ENCODE data around the gene TMEM135.

The TMEM135 gene

GRCh38 chr11:87235366-87235765 lies 197.6 kb downstream of the TMEM135 start:
- no peak overlapping the region for H3K9ac ChIP-seq
- no peaks in the 10 kb centered on the region for H3K36me3 ChIP-seq (ENCODE audit: insufficient read depth)
- no peak overlapping the region for H2AFZ ChIP-seq (ENCODE audit: low read depth)
- H3K27me3 ChIP-seq (ENCODE audit: insufficient read depth, low read depth), result no peaks in the 10 kb centered on the region
- no peaks in the 10 kb centered on the region for H3K79me2 ChIP-seq (ENCODE audit: insufficient read depth, low read depth)
- no peaks in the 10 kb centered on the region for H3K4me1 ChIP-seq (ENCODE audit: low read depth, poor library complexity, severe bottlenecking)
- no peak overlapping the region for H3K4me2 ChIP-seq
- H3K4me3 ChIP-seq (IDR thresholded peaks at IDR 0.05; ENCODE audit: insufficient read depth, low read depth, low read length), result no peak overlapping the region
- H3K27ac ChIP-seq, result no peak overlapping the region
- no peaks in the 10 kb centered on the region for H4K20me1 ChIP-seq (ENCODE audit: insufficient read depth)
- TF ChIP-seq, protein P1, sequence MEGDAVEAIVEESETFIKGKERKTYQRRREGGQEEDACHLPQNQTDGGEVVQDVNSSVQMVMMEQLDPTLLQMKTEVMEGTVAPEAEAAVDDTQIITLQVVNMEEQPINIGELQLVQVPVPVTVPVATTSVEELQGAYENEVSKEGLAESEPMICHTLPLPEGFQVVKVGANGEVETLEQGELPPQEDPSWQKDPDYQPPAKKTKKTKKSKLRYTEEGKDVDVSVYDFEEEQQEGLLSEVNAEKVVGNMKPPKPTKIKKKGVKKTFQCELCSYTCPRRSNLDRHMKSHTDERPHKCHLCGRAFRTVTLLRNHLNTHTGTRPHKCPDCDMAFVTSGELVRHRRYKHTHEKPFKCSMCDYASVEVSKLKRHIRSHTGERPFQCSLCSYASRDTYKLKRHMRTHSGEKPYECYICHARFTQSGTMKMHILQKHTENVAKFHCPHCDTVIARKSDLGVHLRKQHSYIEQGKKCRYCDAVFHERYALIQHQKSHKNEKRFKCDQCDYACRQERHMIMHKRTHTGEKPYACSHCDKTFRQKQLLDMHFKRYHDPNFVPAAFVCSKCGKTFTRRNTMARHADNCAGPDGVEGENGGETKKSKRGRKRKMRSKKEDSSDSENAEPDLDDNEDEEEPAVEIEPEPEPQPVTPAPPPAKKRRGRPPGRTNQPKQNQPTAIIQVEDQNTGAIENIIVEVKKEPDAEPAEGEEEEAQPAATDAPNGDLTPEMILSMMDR (conservative IDR thresholded peaks at IDR 0.05; ENCODE audit: low read depth, low read length), result no peak

DNA sequence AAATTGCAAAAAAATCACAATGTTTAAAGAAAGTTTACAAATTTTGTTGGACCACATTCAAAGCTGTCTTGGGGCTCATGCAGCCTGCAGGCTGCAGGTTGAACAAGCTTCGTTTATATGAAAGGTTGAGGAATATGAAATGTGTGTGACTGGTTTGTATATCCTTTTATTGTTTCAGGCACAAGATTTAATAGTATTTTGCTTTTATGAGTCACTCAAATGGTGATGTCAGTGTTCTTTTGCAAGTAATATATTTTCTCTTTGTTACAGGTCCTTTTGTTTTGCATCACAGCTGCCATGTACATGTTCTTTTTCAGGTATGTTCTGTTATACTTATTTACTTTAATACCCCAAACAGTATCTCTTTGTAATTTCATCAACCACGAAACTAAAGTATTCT lies 198.6 kb downstream of the TMEM135 start:
- Histone ChIP-seq H3K4me1 (ENCODE audit: low read depth, poor library complexity, severe bottlenecking) (no peaks in the 10 kb centered on the region), H3K9ac (no peak overlapping the region), H3K4me3 (IDR thresholded peaks at IDR 0.05; ENCODE audit: insufficient read depth, low read depth, low read length) (no peak overlapping the region), H3K4me2 (no peak overlapping the region), H2AFZ (ENCODE audit: low read depth) (no peak overlapping the region), H3K36me3 (ENCODE audit: insufficient read depth) (no peaks in the 10 kb centered on the region), H4K20me1 (ENCODE audit: insufficient read depth) (no peaks in the 10 kb centered on the region), H3K27ac (no peak overlapping the region), H3K27me3 (ENCODE audit: insufficient read depth, low read depth) (no peaks in the 10 kb centered on the region), H3K79me2 (ENCODE audit: insufficient read depth, low read depth) (no peaks in the 10 kb centered on the region)
- TF ChIP-seq, protein P1 (conservative IDR thresholded peaks at IDR 0.05; ENCODE audit: low read depth, low read length), result no peak

- Histone ChIP-seq H3K36me3 (ENCODE audit: insufficient read depth) (no peaks in the 10 kb centered on the region), H3K4me2 (no peak overlapping the region), H3K9ac (no peak overlapping the region), H3K4me3 (IDR thresholded peaks at IDR 0.05; ENCODE audit: insufficient read depth, low read depth, low read length) (no peak overlapping the region), H4K20me1 (ENCODE audit: insufficient read depth) (no peaks in the 10 kb centered on the region), H3K79me2 (ENCODE audit: insufficient read depth, low read depth) (no peaks in the 10 kb centered on the region), H3K4me1 (ENCODE audit: low read depth, poor library complexity, severe bottlenecking) (no peaks in the 10 kb centered on the region), H3K27ac (no peak overlapping the region), H3K27me3 (ENCODE audit: insufficient read depth, low read depth) (no peaks in the 10 kb centered on the region), H2AFZ (ENCODE audit: low read depth) (no peak overlapping the region)
- TF ChIP-seq, protein P1 (conservative IDR thresholded peaks at IDR 0.05; ENCODE audit: low read depth, low read length), result no peak
Observed at GRCh38 chr11:87239001-87239400, 201.3 kb downstream of the TMEM135 start.

DNA sequence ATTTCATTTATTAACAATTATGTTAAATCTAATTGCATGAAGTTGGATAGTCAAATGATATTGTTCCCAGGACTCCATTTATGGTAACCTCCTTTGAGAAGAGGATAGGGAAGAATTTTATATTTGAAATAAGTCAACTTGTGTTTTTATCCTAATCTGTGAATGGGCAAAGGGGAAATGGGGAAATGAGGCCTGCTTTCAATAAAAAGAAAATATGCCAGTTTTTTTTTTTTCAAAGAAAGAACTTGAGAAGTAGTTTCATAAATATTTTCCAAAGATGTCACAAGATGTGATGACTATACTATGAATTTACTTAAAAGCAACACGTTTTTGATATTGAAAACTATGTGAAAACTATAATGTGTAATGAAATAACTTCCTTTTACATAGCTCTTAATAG lies 201.8 kb downstream of the TMEM135 start:
- TF ChIP-seq, protein P1 (conservative IDR thresholded peaks at IDR 0.05; ENCODE audit: low read depth, low read length), result no peak
- H3K79me2 ChIP-seq (ENCODE audit: insufficient read depth, low read depth), result no peaks in the 10 kb centered on the region
- no peaks in the 10 kb centered on the region for H3K27me3 ChIP-seq (ENCODE audit: insufficient read depth, low read depth)
- no peak overlapping the region for H3K9ac ChIP-seq
- H3K4me2 ChIP-seq, result no peak overlapping the region
- H3K4me1 ChIP-seq (ENCODE audit: low read depth, poor library complexity, severe bottlenecking), result no peaks in the 10 kb centered on the region
- H4K20me1 ChIP-seq (ENCODE audit: insufficient read depth), result no peaks in the 10 kb centered on the region
- H3K36me3 ChIP-seq (ENCODE audit: insufficient read depth), result no peaks in the 10 kb centered on the region
- H2AFZ ChIP-seq (ENCODE audit: low read depth), result no peak overlapping the region
- H3K27ac ChIP-seq, result no peak overlapping the region
- H3K4me3 ChIP-seq (IDR thresholded peaks at IDR 0.05; ENCODE audit: insufficient read depth, low read depth, low read length), result no peak overlapping the region

All from KMS-11 (cell line).